CD4-positive, alpha-beta T cell treated with Interleukin-21 for 1 hour (primary cell): ENCODE data around the gene IFNL4.
"Not testable (repeated sequence)": the region's sequence is repeated elsewhere in the genome, so short reads cannot be mapped to it uniquely, and the experiment has no call there.

ENCODE experiments used
- DNase-seq: peaks from one replicate; pipeline ENCODE4 v3.0.0-alpha.2; 2020

The IFNL4 gene

GRCh38 chr19:39248806-39249205 is at the start of gene IFNL4:
Gene IFNL4 (minus strand): TSS chr19:39248856.
- no peak for DNase-seq

GRCh38 chr19:39297931-39298634 is 49.4 kb upstream of the IFNL4 start:
- DNase-seq, result peak; percentile 72

- DNase-seq, result no peak
Observed at GRCh38 chr19:39296906-39297305, 48.2 kb upstream of the IFNL4 start.

GRCh38 chr19:39296055-39296645 is 47.5 kb upstream of the IFNL4 start, which contains the start of gene IFNL1:
Gene IFNL1 (plus strand): TSS chr19:39296407. CDS start chr19:39296422, 15 bp downstream.
- DNase-seq, result no peak

GRCh38 chr19:39293394-39293793 is 44.7 kb upstream of the IFNL4 start:
- DNase-seq, result no peak

GRCh38 chr19:39284032-39284431 is 35.4 kb upstream of the IFNL4 start:
- no peak for DNase-seq

GRCh38 chr19:39282021-39282420 is 33.4 kb upstream of the IFNL4 start:
- DNase-seq, result no peak

- DNase-seq, result no peak
Observed at GRCh38 chr19:39277598-39277997, 28.9 kb upstream of the IFNL4 start.

GRCh38 chr19:39276740-39277139 is 28.1 kb upstream of the IFNL4 start:
- DNase-seq, result no peak

GRCh38 chr19:39275578-39275977 is 26.9 kb upstream of the IFNL4 start:
- no peak for DNase-seq

- not testable (repeated sequence) for DNase-seq
Observed at GRCh38 chr19:39273859-39274258, 25.2 kb upstream of the IFNL4 start.

- DNase-seq, result no peak
Observed at GRCh38 chr19:39270036-39270871, 21.6 kb upstream of the IFNL4 start.

- not testable (repeated sequence) for DNase-seq
Observed at GRCh38 chr19:39269369-39269768, 20.7 kb upstream of the IFNL4 start.

GRCh38 chr19:39268531-39269223 is 20.0 kb upstream of the IFNL4 start:
- DNase-seq, result not testable (repeated sequence)

GRCh38 chr19:39268085-39268484 is 19.4 kb upstream of the IFNL4 start, which contains the start of gene IFNL2:
Gene IFNL2 (plus strand): TSS chr19:39268396. CDS start chr19:39268569, 173 bp downstream.
- DNase-seq, result not testable (repeated sequence)

- DNase-seq, result no peak
Observed at GRCh38 chr19:39265321-39265916, 16.8 kb upstream of the IFNL4 start.

GRCh38 chr19:39264306-39265290 is 15.9 kb upstream of the IFNL4 start:
- no peak for DNase-seq

GRCh38 chr19:39263912-39264305 is 15.3 kb upstream of the IFNL4 start:
- DNase-seq, result no peak

GRCh38 chr19:39262496-39262895 is 13.8 kb upstream of the IFNL4 start:
- DNase-seq, result no peak

GRCh38 chr19:39261704-39262103 is 13.0 kb upstream of the IFNL4 start:
- no peak for DNase-seq

GRCh38 chr19:39257227-39257626 is 8.6 kb upstream of the IFNL4 start:
- no peak for DNase-seq
